HepG2 (cell line): ENCODE data around the gene CACNA1H. TPM values are rescaled to one million over a fixed set of nuclear protein-coding genes. Genes with fewer than 3 reads are reported as not detected.
"Not testable (repeated sequence)": the region's sequence is repeated elsewhere in the genome, so short reads cannot be mapped to it uniquely, and the experiment has no call there.

ENCODE experiments used
- ATAC-seq: fragments of 200-7000 bp; cut with Tn5 transposase; 3 replicates; pipeline ENCODE4 v1.9.1; 2020; ENCODE audit warnings: mild to moderate bottlenecking, moderate library complexity
- BruUV-seq: library from RNA; stranded (reverse); fragments of 400-500 nt; replicated peaks from 2 replicates; lab custom pipeline; 2021; lab: Mats Ljungman, UMichigan
- CTCF ChIA-PET: fragments of 300-600 bp; formaldehyde crosslinking; extraction: SDS; loops from one replicate; lab custom pipeline; 2021; ENCODE audit warnings: low total read pairs, inconsistent platforms, low intra/inter-chr PET ratio; lab: Yijun Ruan, JAX
- POLR2A ChIA-PET: fragments of 350-600 bp; sonication (Branson Sonifier 250); formaldehyde crosslinking; loops from one replicate; lab custom pipeline; 2020; ENCODE audit warnings: antibody characterized with exemption, inconsistent platforms; lab: Yijun Ruan, JAX
- DNase-seq: peaks from one replicate; pipeline ENCODE4 v3.0.0-alpha.2; 2015; ENCODE audit warnings: low spot score
- FAIRE-seq: peaks from 3 replicates; lab custom pipeline; 2011; peaks lifted over from hg19 to GRCh38; lab: Jason Lieb, UNC
- H2AFZ ChIP-seq: one replicate; pipeline ENCODE4 v1.6.1; 2011; ENCODE audit warnings: low read length, inconsistent platforms
- H3K27ac ChIP-seq: fragments of 300-600 bp; 3 replicates; pipeline ENCODE4 v1.8.0; 2011; ENCODE audit warnings: mixed run types, mild to moderate bottlenecking, mixed read lengths, low read length, inconsistent platforms; ENCODE audit not compliant: insufficient read depth; ENCODE audit errors: extremely low read length
- H3K27me3 ChIP-seq, 2 experiments: fragments of 200-600 bp in 1 of 2; 2 replicates in 1 of 2; 3 replicates in 1 of 2; pipeline versions ENCODE4 v1.6.0 to v1.8.0; 2011; ENCODE audit warnings: low read length in 2 of 2, mild to moderate bottlenecking in 2 of 2, moderate library complexity in 2 of 2, inconsistent platforms in 1 of 2; ENCODE audit not compliant: insufficient read depth in 2 of 2, control insufficient read depth in 1 of 2
- H3K36me3 ChIP-seq, 2 experiments: fragments of 200-600 bp in 1 of 2; replicated peaks in 1 of 2; 2 replicates in 1 of 2; 3 replicates in 1 of 2; pipeline versions ENCODE4 v1.5.1 to v1.8.0; 2011; ENCODE audit warnings: low read length in 2 of 2, inconsistent platforms in 1 of 2; ENCODE audit not compliant: insufficient read depth in 2 of 2, control insufficient read depth in 1 of 2
- H3K4me1 ChIP-seq: 2 replicates; pipeline ENCODE4 v1.5.1; 2012; ENCODE audit warnings: low read length, inconsistent platforms; ENCODE audit not compliant: insufficient read depth
- H3K4me2 ChIP-seq: 2 replicates; pipeline ENCODE4 v1.6.0; 2011; ENCODE audit warnings: low read depth, low read length, inconsistent platforms
- H3K4me3 ChIP-seq, 3 experiments: fragments of 200-600 bp in 1 of 3; sonication (generic), shearing (Covaris generic) in 1 of 3; replicated peaks in 1 of 3; 2 replicates each; pipeline ENCODE4 v1.5.1; 2011 to 2016; ENCODE audit warnings: low read length in 3 of 3, inconsistent platforms in 2 of 3, low read depth in 2 of 3, mild to moderate bottlenecking in 2 of 3, control low read depth in 1 of 3, mixed read lengths in 1 of 3; ENCODE audit not compliant: insufficient read depth in 1 of 3
- H3K79me2 ChIP-seq: one replicate; pipeline ENCODE4 v1.6.1; 2011; ENCODE audit warnings: low read length, inconsistent platforms; ENCODE audit not compliant: insufficient read depth
- H3K9ac ChIP-seq: 2 replicates; pipeline ENCODE4 v1.6.0; 2011; ENCODE audit warnings: mild to moderate bottlenecking, low read depth, low read length, inconsistent platforms; ENCODE audit not compliant: insufficient read depth
- H3K9me3 ChIP-seq: 2 replicates; pipeline ENCODE4 v1.5.1; 2012; ENCODE audit warnings: mild to moderate bottlenecking, low read length
- H4K20me1 ChIP-seq: 2 replicates; pipeline ENCODE4 v1.6.0; 2011; ENCODE audit warnings: inconsistent platforms, mild to moderate bottlenecking, low read length, moderate library complexity; ENCODE audit not compliant: insufficient read depth
- WGBS: methylation state at CpG from one replicate; pipeline ENCODE4 v1.1.6; 2017; ENCODE audit warnings: low lambda C conversion rate; 5-methylcytosine and 5-hydroxymethylcytosine counted together
- in situ Hi-C: cut with HindIII; loops from 2 replicates; pipeline ENCODE4 v1.10.0; 2017; ENCODE audit warnings: low pct_unique_long_range_greater_than_20kb; ENCODE audit not compliant: extremely low pct_ligation_motif_present
- intact Hi-C: fragments of 100-400 bp; cut with micrococcal nuclease; formaldehyde crosslinking; loops from one replicate; pipeline ENCODE4 v1.10.0; 2022; ENCODE audit not compliant: unreplicated experiment
- polyA plus RNA-seq, 8 experiments: library from polyadenylated mRNA; depleted of rRNA in 3 of 8; stranded (reverse) in 7 of 8; unstranded in 1 of 8; fragments of >200 nt; fragmentation: Illumina TruSeq in 4 of 8; extraction: Trizol in 4 of 8; gene quantifications; 2 replicates each; pipeline versions ENCODE4 v1.2.1 to v1.2.3, GENCODE V29; 2011 to 2016; ENCODE audit warnings: low read depth in 4 of 8, missing spikeins in 1 of 8, mixed read lengths in 1 of 8; ENCODE audit not compliant: insufficient read depth in 1 of 8
- total RNA-seq, 5 experiments: library from RNA; depleted of rRNA; stranded (reverse); fragments of >200 nt; fragmentation: Illumina TruSeq; extraction: Trizol; gene quantifications; 2 replicates each; pipeline ENCODE4 v1.2.3, GENCODE V29; 2016; ENCODE audit warnings: low read depth in 1 of 5
- TF ChIP-seq, protein P1 (sequence below): fragments of 450-650 bp; IDR thresholded peaks from 2 replicates; pipeline ENCODE4 v1.6.1; 2016

The CACNA1H gene
- total and polyA plus RNA-seq, 2 of the 13 experiments (the other 11 are each of a cell fraction or from before 2014, with no cell fraction given), result 0.40 to 1.8 TPM

DNA sequence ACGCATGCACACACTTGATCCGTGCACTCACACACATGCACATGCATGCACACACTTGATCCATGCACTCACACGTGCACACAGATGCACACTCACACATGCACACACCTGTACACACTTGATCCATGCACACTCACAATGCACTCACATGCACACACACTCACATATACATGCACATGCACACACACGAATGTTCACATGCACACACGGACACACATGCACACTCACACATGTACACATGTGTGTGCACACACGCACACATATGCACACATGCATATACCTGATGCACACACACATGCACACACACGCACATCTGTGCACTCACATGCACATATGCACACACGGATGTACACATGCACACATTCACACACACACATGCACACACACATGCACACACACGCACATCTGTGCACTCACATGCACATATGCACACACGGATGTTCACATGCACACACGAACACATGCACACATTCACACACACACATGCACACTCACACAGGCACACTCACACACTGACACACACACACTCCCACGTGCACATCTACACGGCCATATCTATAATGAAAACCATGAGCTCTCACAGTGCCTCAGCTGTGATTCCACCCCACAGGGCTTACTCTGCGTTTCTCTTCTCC lies 95.1 kb downstream of the CACNA1H start:
- not testable (repeated sequence) for FAIRE-seq

GRCh38 chr16:1249031-1249755 lies 96.3 kb downstream of the CACNA1H start:
- POLR2A ChIA-PET, H3K4me2 ChIP-seq: not testable (repeated sequence)

More for the DNA sequence above, 95.1 kb downstream of the CACNA1H start:
- H2AFZ ChIP-seq, H3K9me3 ChIP-seq, BruUV-seq, DNase-seq, CTCF ChIA-PET, H3K9ac ChIP-seq, H3K4me2 ChIP-seq, H3K79me2 ChIP-seq, H3K4me1 ChIP-seq, in situ Hi-C loops, intact Hi-C loops, H3K27ac ChIP-seq, H4K20me1 ChIP-seq, ATAC-seq, POLR2A ChIA-PET, H3K36me3 ChIP-seq, H3K4me3 ChIP-seq: not testable (repeated sequence)
- H3K27me3 ChIP-seq, result peaks cover 1 to 32% of the 10 kb centered on the region in 2 experiments; a peak in 4 of 5 replicates
- 28% methylated on average over 8 of the region's 14 CpGs for WGBS
- TF ChIP-seq, protein P1, sequence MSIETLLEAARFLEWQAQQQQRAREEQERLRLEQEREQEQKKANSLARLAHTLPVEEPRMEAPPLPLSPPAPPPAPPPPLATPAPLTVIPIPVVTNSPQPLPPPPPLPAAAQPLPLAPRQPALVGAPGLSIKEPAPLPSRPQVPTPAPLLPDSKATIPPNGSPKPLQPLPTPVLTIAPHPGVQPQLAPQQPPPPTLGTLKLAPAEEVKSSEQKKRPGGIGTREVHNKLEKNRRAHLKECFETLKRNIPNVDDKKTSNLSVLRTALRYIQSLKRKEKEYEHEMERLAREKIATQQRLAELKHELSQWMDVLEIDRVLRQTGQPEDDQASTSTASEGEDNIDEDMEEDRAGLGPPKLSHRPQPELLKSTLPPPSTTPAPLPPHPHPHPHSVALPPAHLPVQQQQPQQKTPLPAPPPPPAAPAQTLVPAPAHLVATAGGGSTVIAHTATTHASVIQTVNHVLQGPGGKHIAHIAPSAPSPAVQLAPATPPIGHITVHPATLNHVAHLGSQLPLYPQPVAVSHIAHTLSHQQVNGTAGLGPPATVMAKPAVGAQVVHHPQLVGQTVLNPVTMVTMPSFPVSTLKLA, result peak; percentile 94

GRCh38 chr16:1253701-1254364 lies 100.9 kb downstream of the CACNA1H start:
- H3K79me2 ChIP-seq, intact Hi-C loops, H2AFZ ChIP-seq, DNase-seq, H3K4me2 ChIP-seq, H3K27ac ChIP-seq, CTCF ChIA-PET, in situ Hi-C loops, BruUV-seq, H3K4me1 ChIP-seq, POLR2A ChIA-PET, H3K9me3 ChIP-seq, H3K4me3 ChIP-seq, H3K9ac ChIP-seq, H4K20me1 ChIP-seq, FAIRE-seq, H3K36me3 ChIP-seq: not testable (repeated sequence)
- no CpG with 5 or more reads among the region's 47 CpGs for WGBS
- H3K27me3 ChIP-seq, result peaks cover 5 to 19% of the 10 kb centered on the region in 2 experiments; a peak in 4 of 5 replicates
- ATAC-seq, result peak; percentile 72

More at GRCh38 chr16:1249031-1249755, 96.3 kb downstream of the CACNA1H start:
- DNase-seq, H4K20me1 ChIP-seq, H3K36me3 ChIP-seq, H3K9ac ChIP-seq, H3K79me2 ChIP-seq, H3K4me1 ChIP-seq, in situ Hi-C loops, H2AFZ ChIP-seq, intact Hi-C loops, H3K4me3 ChIP-seq, H3K27ac ChIP-seq, H3K9me3 ChIP-seq, CTCF ChIA-PET, BruUV-seq: not testable (repeated sequence)
- no CpG with 5 or more reads among the region's 43 CpGs for WGBS
- FAIRE-seq, result peak; percentile 46
- H3K27me3 ChIP-seq, result peaks cover 1 to 28% of the 10 kb centered on the region in 2 experiments; a peak in 4 of 5 replicates
- peak; percentile 58 for ATAC-seq
